Frontal cortex (tissue), 4 donors: Measurements from ENCODE around the gene MTSS2. TPM values are rescaled to one million over a fixed set of nuclear protein-coding genes. Genes with fewer than 3 reads are reported as not detected.
A peak's percentile ranks its signal among the peaks of the same experiment; 100 is the strongest.
"Not testable (repeated sequence)": the region's sequence is repeated elsewhere in the genome, so short reads cannot be mapped to it uniquely, and the experiment has no call there.

Experiments used
- DNase-seq, 2 donors: peaks; one replicate each; pipeline ENCODE4 v3.0.0; 2012; ENCODE audit warnings: low spot score in 2 of 2
- FAIRE-seq: peaks from 2 replicates; lab custom pipeline; 2012; peaks lifted over from hg19 to GRCh38; lab: Jason Lieb, UNC
- total RNA-seq: library from RNA; depleted of rRNA; stranded (reverse); fragments of >200 nt; gene quantifications from one replicate; pipeline ENCODE4 v1.2.3, GENCODE V29; 2014
- donor health status: control.
- donor health status: control.
- donor health status: control.

The MTSS2 gene
- total RNA-seq, 1 donor from 2014 or later = 25.7 TPM

- DNase-seq (peak in 1 of 2 donors; percentile 11), FAIRE-seq (no peak)
These were observed 25.7 kb downstream of the MTSS2 start for GRCh38 chr16:70659953-70660671.

- no peak for FAIRE-seq
- DNase-seq = no peak
These were observed 26.3 kb downstream of the MTSS2 start for GRCh38 chr16:70659546-70659945.

- DNase-seq = no peak
- no peak for FAIRE-seq
These were observed 26.9 kb downstream of the MTSS2 start for GRCh38 chr16:70658921-70659320.

GRCh38 chr16:70657956-70658355, 27.9 kb downstream of the MTSS2 start:
- FAIRE-seq (no peak), DNase-seq (no peak)

- FAIRE-seq (no peak), DNase-seq (no peak)
These were observed 29.1 kb downstream of the MTSS2 start for GRCh38 chr16:70656712-70657263.

- DNase-seq (no peak), FAIRE-seq (no peak)
These were observed 29.7 kb downstream of the MTSS2 start for GRCh38 chr16:70656065-70656711.

- DNase-seq (peak in 1 of 2 donors; percentile 67), FAIRE-seq (peak; percentile 81)
These were observed 31.8 kb downstream of the MTSS2 start for GRCh38 chr16:70653809-70654771.

GRCh38 chr16:70653406-70653805, 32.4 kb downstream of the MTSS2 start:
- DNase-seq (no peak), FAIRE-seq (no peak)

GRCh38 chr16:70652322-70652721, 33.5 kb downstream of the MTSS2 start:
- FAIRE-seq (no peak), DNase-seq (no peak)

- no peak for FAIRE-seq
- no peak for DNase-seq
These were observed 34.3 kb downstream of the MTSS2 start for GRCh38 chr16:70651524-70651923.

- FAIRE-seq (no peak), DNase-seq (no peak)
These were observed 35.6 kb downstream of the MTSS2 start for GRCh38 chr16:70650216-70650615.

- DNase-seq (no peak), FAIRE-seq (no peak)
These were observed 36.6 kb downstream of the MTSS2 start for GRCh38 chr16:70649300-70649699.

GRCh38 chr16:70648606-70649005, 37.2 kb downstream of the MTSS2 start:
- DNase-seq (no peak), FAIRE-seq (no peak)

GRCh38 chr16:70647441-70648359, 38.2 kb downstream of the MTSS2 start:
- no peak for DNase-seq
- FAIRE-seq = no peak

GRCh38 chr16:70646260-70647241, 39.3 kb downstream of the MTSS2 start, which contains the start of gene IL34:
Gene IL34 (plus strand): TSS chr16:70646559. CDS start chr16:70646948, 389 bp downstream.
- DNase-seq (peak in 1 of 2 donors; percentile 58), FAIRE-seq (no peak)

GRCh38 chr16:70644763-70645597, 40.9 kb downstream of the MTSS2 start:
- DNase-seq (no peak), FAIRE-seq (no peak)

GRCh38 chr16:70643264-70643663, 42.6 kb downstream of the MTSS2 start:
- not testable (repeated sequence) for FAIRE-seq, DNase-seq
